IPS-20b (cell line): Measurements from ENCODE around the gene MARCKSL1.

Source experiments
- H3K27ac ChIP-seq: one replicate; pipeline ENCODE4 v1.5.1; 2013; ENCODE audit warnings: low read length
- H3K27me3 ChIP-seq: 2 replicates; pipeline ENCODE4 v1.6.1; 2013; ENCODE audit warnings: mild to moderate bottlenecking, low read length, inconsistent platforms; ENCODE audit not compliant: insufficient read depth
- H3K36me3 ChIP-seq: 2 replicates; pipeline ENCODE4 v1.6.1; 2013; ENCODE audit warnings: low read depth, mild to moderate bottlenecking, inconsistent platforms, low read length, moderate library complexity; ENCODE audit not compliant: insufficient read depth
- H3K4me1 ChIP-seq: 2 replicates; pipeline ENCODE4 v1.6.1; 2013; ENCODE audit warnings: mild to moderate bottlenecking, control low read depth, inconsistent platforms, low read length, moderate library complexity; ENCODE audit not compliant: insufficient read depth
- H3K4me3 ChIP-seq: 2 replicates; pipeline ENCODE4 v1.5.1; 2013; ENCODE audit warnings: mild to moderate bottlenecking, low read length, inconsistent platforms
- H3K9ac ChIP-seq: 2 replicates; pipeline ENCODE4 v1.6.1; 2013; ENCODE audit warnings: low read depth, mild to moderate bottlenecking, inconsistent platforms, low read length, moderate library complexity
- H3K9me3 ChIP-seq: 2 replicates; pipeline ENCODE4 v1.6.1; 2013; ENCODE audit warnings: mild to moderate bottlenecking, low read depth, low read length, inconsistent platforms; ENCODE audit not compliant: insufficient read depth

MARCKSL1 gene

GRCh38 chr1:32352239-32352745, 16.3 kb upstream of the MARCKSL1 start:
- H3K4me1 ChIP-seq, result peaks cover 3% of the 10 kb centered on the region; the same call in 1 of the 2 replicates
- H3K27me3 ChIP-seq, result peaks cover 26% of the 10 kb centered on the region
- H3K36me3 ChIP-seq, result no peaks in the 10 kb centered on the region
- peak overlapping the region; percentile 81; the same call in 1 of the 2 replicates for H3K9ac ChIP-seq
- H3K4me3 ChIP-seq, result peak overlapping the region; percentile 69
- no peak overlapping the region for H3K27ac ChIP-seq
- H3K9me3 ChIP-seq, result peaks cover 8% of the 10 kb centered on the region

GRCh38 chr1:32351399-32352238, 15.6 kb upstream of the MARCKSL1 start:
- peak overlapping the region; percentile 72 for H3K4me3 ChIP-seq
- no peak overlapping the region for H3K27ac ChIP-seq
- H3K9me3 ChIP-seq, result peaks cover 8% of the 10 kb centered on the region
- peaks cover 28% of the 10 kb centered on the region for H3K27me3 ChIP-seq
- peaks cover 3% of the 10 kb centered on the region; the same call in 1 of the 2 replicates for H3K4me1 ChIP-seq
- H3K9ac ChIP-seq, result peak overlapping the region; percentile 81; the same call in 1 of the 2 replicates
- H3K36me3 ChIP-seq, result no peaks in the 10 kb centered on the region

GRCh38 chr1:32350785-32351398, 14.9 kb upstream of the MARCKSL1 start:
- peak overlapping the region; percentile 72 for H3K4me3 ChIP-seq
- H3K36me3 ChIP-seq, result no peaks in the 10 kb centered on the region
- H3K4me1 ChIP-seq, result peaks cover 3% of the 10 kb centered on the region; the same call in 1 of the 2 replicates
- H3K9me3 ChIP-seq, result peaks cover 8% of the 10 kb centered on the region
- no peak overlapping the region for H3K27ac ChIP-seq
- H3K9ac ChIP-seq, result peak overlapping the region; percentile 63; the same call in 1 of the 2 replicates
- peaks cover 34% of the 10 kb centered on the region for H3K27me3 ChIP-seq

GRCh38 chr1:32349211-32349708, 13.2 kb upstream of the MARCKSL1 start:
- Histone ChIP-seq H3K27me3 (peaks cover 34% of the 10 kb centered on the region), H3K36me3 (no peaks in the 10 kb centered on the region), H3K27ac (no peak overlapping the region), H3K9me3 (peaks cover 8% of the 10 kb centered on the region), H3K4me3 (no peak overlapping the region), H3K4me1 (peaks cover 3% of the 10 kb centered on the region; the same call in 1 of the 2 replicates), H3K9ac (no peak overlapping the region)

GRCh38 chr1:32346532-32347157, 10.6 kb upstream of the MARCKSL1 start:
- Histone ChIP-seq H3K9ac (no peak overlapping the region), H3K27me3 (peaks cover 28% of the 10 kb centered on the region), H3K9me3 (peaks cover 8% of the 10 kb centered on the region), H3K4me3 (no peak overlapping the region), H3K27ac (no peak overlapping the region), H3K36me3 (no peaks in the 10 kb centered on the region), H3K4me1 (no peaks in the 10 kb centered on the region)

GRCh38 chr1:32345289-32345827, 9.3 kb upstream of the MARCKSL1 start:
- H3K4me1 ChIP-seq, result no peaks in the 10 kb centered on the region; the same call in 1 of the 2 replicates
- no peaks in the 10 kb centered on the region for H3K36me3 ChIP-seq
- H3K27me3 ChIP-seq, result peaks cover 22% of the 10 kb centered on the region
- H3K4me3 ChIP-seq, result no peak overlapping the region
- H3K9ac ChIP-seq, result no peak overlapping the region
- no peak overlapping the region for H3K27ac ChIP-seq
- H3K9me3 ChIP-seq, result peaks cover 3% of the 10 kb centered on the region

- H3K27me3 ChIP-seq, result peaks cover 8% of the 10 kb centered on the region; the same call in 1 of the 2 replicates
- H3K27ac ChIP-seq, result no peak overlapping the region
- no peaks in the 10 kb centered on the region; the same call in 1 of the 2 replicates for H3K4me1 ChIP-seq
- no peak overlapping the region for H3K4me3 ChIP-seq
- H3K9ac ChIP-seq, result no peak overlapping the region
- H3K9me3 ChIP-seq, result no peaks in the 10 kb centered on the region
- H3K36me3 ChIP-seq, result no peaks in the 10 kb centered on the region
Observed at GRCh38 chr1:32342704-32343103, 6.7 kb upstream of the MARCKSL1 start.

GRCh38 chr1:32341971-32342370, 5.9 kb upstream of the MARCKSL1 start:
- no peaks in the 10 kb centered on the region; the same call in none of the 2 replicates for H3K4me1 ChIP-seq
- no peak overlapping the region for H3K27ac ChIP-seq
- H3K27me3 ChIP-seq, result peaks cover 12% of the 10 kb centered on the region
- no peaks in the 10 kb centered on the region for H3K9me3 ChIP-seq
- no peaks in the 10 kb centered on the region for H3K36me3 ChIP-seq
- H3K4me3 ChIP-seq, result no peak overlapping the region
- no peak overlapping the region for H3K9ac ChIP-seq

- Histone ChIP-seq H3K27ac (no peak overlapping the region), H3K36me3 (no peaks in the 10 kb centered on the region), H3K27me3 (peaks cover 13% of the 10 kb centered on the region), H3K4me3 (no peak overlapping the region), H3K9me3 (no peaks in the 10 kb centered on the region), H3K4me1 (no peaks in the 10 kb centered on the region; the same call in none of the 2 replicates), H3K9ac (no peak overlapping the region)
Observed at GRCh38 chr1:32341186-32341757, 5.2 kb upstream of the MARCKSL1 start.

- H3K36me3 ChIP-seq, result peaks cover 6% of the 10 kb centered on the region
- H3K27me3 ChIP-seq, result peaks cover 11% of the 10 kb centered on the region
- no peak overlapping the region for H3K27ac ChIP-seq
- no peak overlapping the region for H3K9ac ChIP-seq
- no peak overlapping the region for H3K4me3 ChIP-seq
- no peaks in the 10 kb centered on the region; the same call in none of the 2 replicates for H3K4me1 ChIP-seq
- H3K9me3 ChIP-seq, result no peaks in the 10 kb centered on the region
Observed at GRCh38 chr1:32339363-32339978, 3.4 kb upstream of the MARCKSL1 start.
